GM21723 (cell line): ENCODE measurements around the gene PSAT1.

ENCODE experiments used
- ATAC-seq: cut with Tn5 transposase; IDR thresholded peaks from one replicate; pipeline ENCODE4 v1.9.1; 2021; ENCODE audit warnings: mild to moderate bottlenecking, moderate library complexity; ENCODE audit not compliant: unreplicated experiment

Gene PSAT1

GRCh38 chr9:78292716-78293497, 4.0 kb upstream of the PSAT1 start:
- no peak for ATAC-seq

DNA sequence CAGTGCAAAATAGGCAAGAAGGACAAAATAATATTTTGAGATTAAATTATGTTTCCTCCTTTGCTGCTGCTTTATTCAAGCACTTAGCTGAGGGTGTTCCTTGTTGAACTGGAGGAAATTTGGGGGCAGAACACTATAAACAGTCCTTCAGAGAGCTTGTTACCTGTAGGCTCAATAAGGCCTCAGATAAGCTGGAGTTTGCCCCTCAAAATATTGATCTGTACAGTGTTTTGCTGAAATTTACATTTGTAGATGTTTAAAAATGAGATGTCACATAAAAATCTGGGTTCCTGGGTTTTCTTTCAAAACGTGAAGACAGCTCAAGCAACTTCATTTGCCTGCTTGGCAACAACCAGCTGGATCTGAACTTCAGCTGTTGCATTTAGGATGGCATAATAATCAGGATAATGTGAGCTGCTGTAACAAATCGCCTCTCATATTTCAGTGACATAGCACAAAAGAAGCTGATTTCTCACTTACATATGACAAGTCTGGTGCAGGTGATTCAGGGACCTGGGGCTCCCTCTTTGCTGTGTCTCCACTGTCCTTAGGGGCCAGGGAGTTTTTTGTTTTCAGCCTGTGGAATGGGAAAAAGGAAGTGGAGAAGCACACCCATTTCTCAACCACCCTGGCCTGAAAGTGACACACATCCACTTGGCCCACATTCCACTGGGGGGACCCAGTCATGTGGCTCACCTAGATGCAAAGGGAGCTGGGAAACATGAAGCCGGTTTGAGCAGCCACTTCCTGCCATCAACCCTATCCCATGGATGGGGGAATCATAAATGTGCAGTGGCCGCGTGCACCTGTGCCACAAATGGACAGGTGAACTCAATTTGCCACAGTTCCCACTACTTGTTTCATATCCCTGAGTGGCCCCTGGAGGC, 2.4 kb upstream of the PSAT1 start:
- no peak for ATAC-seq

DNA sequence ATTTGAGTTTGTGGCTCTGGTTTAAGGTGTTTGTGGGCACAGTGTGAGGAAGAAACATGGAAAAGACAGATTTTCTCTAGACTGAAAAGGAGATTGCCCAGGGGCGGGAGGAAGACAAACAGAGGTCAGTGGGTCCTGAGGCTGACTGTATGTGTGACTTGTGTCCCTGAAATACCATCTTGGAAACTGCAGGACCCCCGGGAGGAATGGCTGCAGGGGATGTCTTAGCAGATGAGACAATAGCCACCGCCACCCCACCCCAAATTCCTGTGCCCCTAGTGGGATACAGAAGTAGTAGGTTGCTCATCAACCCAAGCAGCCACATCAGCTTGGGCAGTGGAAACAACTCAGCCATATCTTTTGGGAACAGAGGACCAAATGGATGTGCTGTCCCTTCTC, 1.7 kb upstream of the PSAT1 start:
- ATAC-seq: no peak

DNA sequence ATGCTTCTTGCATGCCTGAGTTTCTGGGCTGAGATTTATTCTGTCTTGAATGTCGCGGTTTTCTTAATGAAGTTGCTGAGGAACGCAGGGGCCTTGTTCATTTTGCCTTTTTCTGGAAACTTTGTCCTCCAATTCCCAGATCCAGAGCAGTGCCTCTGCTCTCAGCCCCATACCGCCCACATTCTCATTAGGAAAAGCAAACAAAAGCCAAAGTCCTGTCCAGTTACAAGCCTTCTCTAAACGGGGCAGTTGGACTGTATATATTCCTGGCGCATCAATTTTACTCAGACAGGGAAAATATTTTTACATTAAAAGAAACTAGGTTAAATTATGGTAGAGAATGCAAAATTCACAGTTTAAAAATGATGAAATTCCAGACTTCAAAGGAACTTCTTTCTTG, 1.2 kb upstream of the PSAT1 start:
- no peak for ATAC-seq

- ATAC-seq: no peak
Observed at GRCh38 chr9:78296201-78296892, 578 bp upstream of the PSAT1 start.

- no peak for ATAC-seq
Observed at GRCh38 chr9:78297672-78297961, 692 bp downstream of the PSAT1 start.

DNA sequence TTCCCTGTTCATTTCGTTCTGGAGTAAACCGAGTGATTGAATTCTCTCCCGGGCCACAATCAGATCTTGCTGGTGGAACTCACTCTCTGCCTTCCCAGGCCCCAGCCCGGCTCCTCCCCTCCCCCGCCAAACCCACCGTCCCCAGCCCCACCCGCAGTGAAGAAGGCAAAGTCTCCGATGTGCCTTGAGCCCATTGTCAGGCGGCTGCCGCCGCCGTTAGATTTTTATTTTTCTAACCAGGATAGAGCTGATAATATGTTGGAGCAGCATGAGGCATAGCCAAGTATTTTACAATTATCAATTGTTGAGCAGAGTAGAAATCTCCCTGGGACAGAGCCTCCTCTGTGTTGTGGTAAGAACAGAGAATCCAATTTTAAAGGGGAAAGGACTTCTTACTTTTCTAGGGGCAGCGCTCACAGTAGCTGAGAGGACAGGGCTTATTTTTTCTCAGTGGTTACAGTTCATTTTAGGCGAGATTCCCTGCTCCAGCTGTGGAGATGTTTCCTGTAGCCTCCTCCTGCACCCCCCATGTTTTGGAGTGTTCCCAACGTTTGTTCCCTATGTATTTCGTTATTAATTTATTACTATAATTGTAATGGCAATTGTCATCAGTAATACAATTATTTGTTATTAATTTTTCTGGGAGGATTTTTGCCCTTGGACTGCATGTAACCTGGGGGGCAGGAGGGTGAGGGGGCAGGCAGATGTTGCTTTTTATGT, 1.3 kb downstream of the PSAT1 start:
- ATAC-seq: no peak

DNA sequence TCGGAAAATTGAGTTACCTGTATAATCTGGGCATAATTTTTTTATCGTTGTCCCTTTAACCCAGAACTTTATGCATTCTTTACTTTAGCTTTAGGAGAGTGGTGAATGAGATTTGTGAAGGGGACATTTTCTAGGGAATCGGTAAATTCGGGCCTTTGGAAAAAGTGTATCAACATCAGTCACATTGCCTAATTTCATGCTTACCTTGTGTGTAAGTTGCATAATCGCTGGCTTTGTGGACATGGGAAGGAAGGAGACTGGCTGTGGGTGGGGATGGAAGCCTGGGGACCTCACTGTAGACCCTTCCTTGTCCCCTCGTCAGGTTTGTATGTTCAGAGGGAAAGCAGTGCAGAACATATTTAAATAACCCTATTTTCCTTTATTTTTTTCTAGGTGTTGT, 3.3 kb downstream of the PSAT1 start:
- no peak for ATAC-seq

DNA sequence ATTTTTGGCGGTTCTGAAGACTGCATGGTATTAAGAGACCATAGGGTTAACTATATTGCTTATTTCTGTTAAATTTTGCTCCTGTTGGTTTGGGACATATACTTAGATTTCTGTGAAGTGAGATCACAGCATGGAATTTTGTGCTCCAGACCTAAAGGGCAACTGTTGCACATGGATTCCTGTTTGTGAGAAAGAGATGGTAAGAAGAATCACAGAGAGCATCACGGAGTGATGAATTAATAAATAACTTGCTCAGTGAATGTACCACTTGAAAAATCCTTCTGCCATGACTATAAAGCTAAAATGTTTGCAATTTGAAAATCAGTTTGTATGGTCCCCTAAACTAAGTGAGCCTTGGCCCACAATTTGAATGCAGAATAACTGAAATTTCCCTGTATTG, 4.5 kb downstream of the PSAT1 start:
- no peak for ATAC-seq

- no peak for ATAC-seq
Observed at GRCh38 chr9:78303377-78304062, 6.6 kb downstream of the PSAT1 start.

- ATAC-seq: no peak
Observed at GRCh38 chr9:78304357-78304756, 7.4 kb downstream of the PSAT1 start.

- no peak for ATAC-seq
Observed at GRCh38 chr9:78306222-78307076, 9.5 kb downstream of the PSAT1 start.

GRCh38 chr9:78307360-78307759, 10.4 kb downstream of the PSAT1 start:
- no peak for ATAC-seq

- ATAC-seq: no peak
Observed at GRCh38 chr9:78309066-78309465, 12.1 kb downstream of the PSAT1 start.

DNA sequence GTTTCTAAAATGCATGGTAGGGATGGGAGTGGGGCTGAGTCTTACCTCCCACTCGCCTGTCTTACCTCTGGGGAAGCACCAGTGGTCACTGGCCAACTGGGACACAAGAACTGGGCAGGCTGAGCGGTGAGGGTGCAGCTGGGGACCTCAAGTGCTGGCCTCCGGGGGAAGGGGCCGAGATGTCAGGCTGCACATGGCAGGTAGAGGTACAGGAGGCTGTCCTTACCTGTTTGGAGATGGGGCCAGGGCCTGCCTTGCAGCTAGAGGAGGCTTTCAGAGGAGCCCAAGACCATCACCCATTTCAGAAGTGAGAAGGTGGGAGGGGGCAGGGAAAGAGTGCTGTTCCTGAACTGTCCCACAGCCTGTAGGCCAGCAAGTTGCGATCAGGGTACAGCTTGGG, 14.2 kb downstream of the PSAT1 start:
- no peak for ATAC-seq

DNA sequence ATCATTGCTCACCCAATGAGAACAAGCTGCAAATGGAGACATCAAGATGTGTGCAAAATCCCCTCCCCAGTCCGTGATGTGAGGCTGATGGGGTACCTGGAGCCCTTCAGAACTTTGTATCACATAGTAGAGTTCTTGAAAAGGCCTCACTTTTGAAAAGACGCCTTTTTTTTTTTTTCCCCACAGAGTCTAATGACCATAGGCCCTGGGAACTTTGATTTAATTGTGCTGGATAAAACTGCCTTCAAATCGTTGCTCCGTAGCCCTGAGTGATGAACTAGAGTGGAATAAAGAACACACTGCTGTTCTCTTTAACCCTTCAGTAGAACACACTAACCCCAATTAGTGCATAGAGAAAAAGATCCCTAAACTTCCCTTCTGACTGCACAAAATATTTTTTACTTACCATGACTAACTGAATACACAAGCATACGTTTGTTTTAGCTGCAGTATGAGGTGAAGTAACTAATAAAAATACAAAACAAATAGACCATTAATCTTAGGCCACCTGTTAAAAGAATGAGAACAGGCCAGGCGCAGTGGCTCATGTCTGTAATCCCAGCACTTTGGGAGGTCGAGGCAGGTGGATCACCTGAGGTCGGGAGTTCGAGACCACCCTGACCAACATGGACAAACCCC, 15.1 kb downstream of the PSAT1 start:
- ATAC-seq: no peak

- ATAC-seq: no peak
Observed at GRCh38 chr9:78314550-78314949, 17.6 kb downstream of the PSAT1 start.

- no peak for ATAC-seq
Observed at GRCh38 chr9:78314953-78315870, 18.3 kb downstream of the PSAT1 start.
